ENCODE results near the gene VIT. TPM values are rescaled to one million over a fixed set of nuclear protein-coding genes. Genes with fewer than 3 reads are reported as not detected.

The VIT gene
- polyA plus RNA-seq, 1 of the 3 experiments (the other 2 are of a cell fraction), result not detected

- H3K79me2 ChIP-seq (ENCODE audit: insufficient read depth), result no peaks in the 10 kb centered on the region
- peaks cover 21% of the 10 kb centered on the region; the same call in 1 of the 2 replicates for H3K27me3 ChIP-seq (ENCODE audit: insufficient read depth)
- no peaks in the 10 kb centered on the region for H3K9me2 ChIP-seq
- CTCF ChIA-PET, result interaction anchor here (1.1 kb wide), 1 partner anchor 45 kb away, joined by 3 read pairs; no protein-coding TSS in a partner anchor
- H4K20me1 ChIP-seq (ENCODE audit: insufficient read depth), result no peaks in the 10 kb centered on the region
- 49% methylated on average over 5 of the region's 5 CpGs for WGBS (ENCODE audit: low lambda C conversion rate)
- H3K9ac ChIP-seq, result no peak overlapping the region
- no peaks in the 10 kb centered on the region for H3F3A ChIP-seq (replicated peaks; ENCODE audit: insufficient read depth)
- H3K4me2 ChIP-seq, result no peak overlapping the region
- H3K4me1 ChIP-seq (ENCODE audit: control insufficient read depth in 1 of 2, insufficient read depth in 2 of 2, low read depth in 1 of 2, low read length in 1 of 2), result no peaks in the 10 kb centered on the region; a peak in 1 of 4 replicates
- TF ChIP-seq RXRA (IDR thresholded peaks at IDR 0.05; ENCODE audit: borderline replicate concordance, low read depth), result no peak
- TF ChIP-seq MXI1 (IDR thresholded peaks at IDR 0.05; ENCODE audit: low read depth, low read length), result no peak
- TF ChIP-seq, protein P1, sequence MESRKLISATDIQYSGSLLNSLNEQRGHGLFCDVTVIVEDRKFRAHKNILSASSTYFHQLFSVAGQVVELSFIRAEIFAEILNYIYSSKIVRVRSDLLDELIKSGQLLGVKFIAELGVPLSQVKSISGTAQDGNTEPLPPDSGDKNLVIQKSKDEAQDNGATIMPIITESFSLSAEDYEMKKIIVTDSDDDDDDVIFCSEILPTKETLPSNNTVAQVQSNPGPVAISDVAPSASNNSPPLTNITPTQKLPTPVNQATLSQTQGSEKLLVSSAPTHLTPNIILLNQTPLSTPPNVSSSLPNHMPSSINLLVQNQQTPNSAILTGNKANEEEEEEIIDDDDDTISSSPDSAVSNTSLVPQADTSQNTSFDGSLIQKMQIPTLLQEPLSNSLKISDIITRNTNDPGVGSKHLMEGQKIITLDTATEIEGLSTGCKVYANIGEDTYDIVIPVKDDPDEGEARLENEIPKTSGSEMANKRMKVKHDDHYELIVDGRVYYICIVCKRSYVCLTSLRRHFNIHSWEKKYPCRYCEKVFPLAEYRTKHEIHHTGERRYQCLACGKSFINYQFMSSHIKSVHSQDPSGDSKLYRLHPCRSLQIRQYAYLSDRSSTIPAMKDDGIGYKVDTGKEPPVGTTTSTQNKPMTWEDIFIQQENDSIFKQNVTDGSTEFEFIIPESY (IDR thresholded peaks at IDR 0.05; ENCODE audit: borderline replicate concordance, low read depth), result no peak
- TF ChIP-seq POLR2AphosphoS5 (IDR thresholded peaks at IDR 0.05; ENCODE audit: low read depth, low read length), result no peak
- TF ChIP-seq RFX5 (IDR thresholded peaks at IDR 0.05; ENCODE audit: low read length), result no peak
- TF ChIP-seq SIN3A (IDR thresholded peaks at IDR 0.05; ENCODE audit: borderline replicate concordance, low read depth, low read length), result no peak
- TF ChIP-seq USF1 (IDR thresholded peaks at IDR 0.05; ENCODE audit: borderline replicate concordance, low read depth), result no peak
- no peak for TF ChIP-seq EZH2phosphoT487 (IDR thresholded peaks at IDR 0.05; ENCODE audit: borderline replicate concordance, low read depth)
- TF ChIP-seq MEF2A (IDR thresholded peaks at IDR 0.05; ENCODE audit: borderline replicate concordance, low read depth), result no peak
- no peak for TF ChIP-seq RCOR1 (IDR thresholded peaks at IDR 0.05; ENCODE audit: low read length)
- no peak overlapping the region for H3K27ac ChIP-seq (ENCODE audit: low read depth in 2 of 2, low read length in 1 of 2)
- no peak overlapping the region for H3K4me3 ChIP-seq (ENCODE audit: low read depth in 2 of 2, low read length in 1 of 2)
- DNase-seq, result no peak
- H2AFZ ChIP-seq (ENCODE audit: low read depth), result no peak overlapping the region
- H3K9me3 ChIP-seq, result no peaks in the 10 kb centered on the region
- POLR2A ChIA-PET, result no interaction called here
- no peaks in the 10 kb centered on the region for H3K36me3 ChIP-seq (replicated peaks in 1 of 2; ENCODE audit: control insufficient read depth in 1 of 2, insufficient read depth in 2 of 2, low read length in 1 of 2)
Observed at GRCh38 chr2:36740061-36740460, 43.6 kb downstream of the VIT start.

- no peaks in the 10 kb centered on the region for H3F3A ChIP-seq (replicated peaks; ENCODE audit: insufficient read depth)
- CTCF ChIA-PET, result interaction anchor here (0.9 to 1.6 kb wide), 5 partner anchors 38 to 77 kb away, joined by 3 to 4 read pairs (median 3); no protein-coding TSS in a partner anchor
- TF ChIP-seq, protein P2, sequence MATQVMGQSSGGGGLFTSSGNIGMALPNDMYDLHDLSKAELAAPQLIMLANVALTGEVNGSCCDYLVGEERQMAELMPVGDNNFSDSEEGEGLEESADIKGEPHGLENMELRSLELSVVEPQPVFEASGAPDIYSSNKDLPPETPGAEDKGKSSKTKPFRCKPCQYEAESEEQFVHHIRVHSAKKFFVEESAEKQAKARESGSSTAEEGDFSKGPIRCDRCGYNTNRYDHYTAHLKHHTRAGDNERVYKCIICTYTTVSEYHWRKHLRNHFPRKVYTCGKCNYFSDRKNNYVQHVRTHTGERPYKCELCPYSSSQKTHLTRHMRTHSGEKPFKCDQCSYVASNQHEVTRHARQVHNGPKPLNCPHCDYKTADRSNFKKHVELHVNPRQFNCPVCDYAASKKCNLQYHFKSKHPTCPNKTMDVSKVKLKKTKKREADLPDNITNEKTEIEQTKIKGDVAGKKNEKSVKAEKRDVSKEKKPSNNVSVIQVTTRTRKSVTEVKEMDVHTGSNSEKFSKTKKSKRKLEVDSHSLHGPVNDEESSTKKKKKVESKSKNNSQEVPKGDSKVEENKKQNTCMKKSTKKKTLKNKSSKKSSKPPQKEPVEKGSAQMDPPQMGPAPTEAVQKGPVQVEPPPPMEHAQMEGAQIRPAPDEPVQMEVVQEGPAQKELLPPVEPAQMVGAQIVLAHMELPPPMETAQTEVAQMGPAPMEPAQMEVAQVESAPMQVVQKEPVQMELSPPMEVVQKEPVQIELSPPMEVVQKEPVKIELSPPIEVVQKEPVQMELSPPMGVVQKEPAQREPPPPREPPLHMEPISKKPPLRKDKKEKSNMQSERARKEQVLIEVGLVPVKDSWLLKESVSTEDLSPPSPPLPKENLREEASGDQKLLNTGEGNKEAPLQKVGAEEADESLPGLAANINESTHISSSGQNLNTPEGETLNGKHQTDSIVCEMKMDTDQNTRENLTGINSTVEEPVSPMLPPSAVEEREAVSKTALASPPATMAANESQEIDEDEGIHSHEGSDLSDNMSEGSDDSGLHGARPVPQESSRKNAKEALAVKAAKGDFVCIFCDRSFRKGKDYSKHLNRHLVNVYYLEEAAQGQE (IDR thresholded peaks at IDR 0.05; ENCODE audit: low read depth, low read length), result no peak
- TF ChIP-seq FOSL2 (IDR thresholded peaks at IDR 0.05; ENCODE audit: borderline replicate concordance, low read depth) (no peak), RCOR1 (IDR thresholded peaks at IDR 0.05; ENCODE audit: low read length) (no peak), MEF2A (IDR thresholded peaks at IDR 0.05; ENCODE audit: borderline replicate concordance, low read depth) (no peak), CHD2 (IDR thresholded peaks at IDR 0.05; ENCODE audit: low read length, partially characterized antibody) (no peak), TAF1 (IDR thresholded peaks at IDR 0.05; ENCODE audit: borderline replicate concordance, low read depth, low read length) (no peak), RXRA (IDR thresholded peaks at IDR 0.05; ENCODE audit: borderline replicate concordance, low read depth) (no peak), ELF1 (IDR thresholded peaks at IDR 0.05) (no peak), NRF1 (IDR thresholded peaks at IDR 0.05; ENCODE audit: low read depth, low read length) (no peak), EZH2phosphoT487 (IDR thresholded peaks at IDR 0.05; ENCODE audit: borderline replicate concordance, low read depth) (no peak)
- TF ChIP-seq, protein P1 (IDR thresholded peaks at IDR 0.05; ENCODE audit: borderline replicate concordance, low read depth), result no peak
- TF ChIP-seq, protein P3, sequence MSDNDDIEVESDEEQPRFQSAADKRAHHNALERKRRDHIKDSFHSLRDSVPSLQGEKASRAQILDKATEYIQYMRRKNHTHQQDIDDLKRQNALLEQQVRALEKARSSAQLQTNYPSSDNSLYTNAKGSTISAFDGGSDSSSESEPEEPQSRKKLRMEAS (IDR thresholded peaks at IDR 0.05; ENCODE audit: low read depth), result no peak
Observed at GRCh38 chr2:36741188-36741837, 44.8 kb downstream of the VIT start.

More at GRCh38 chr2:36741188-36741837, 44.8 kb downstream of the VIT start:
- H3K9ac ChIP-seq, result no peak overlapping the region
- no peak overlapping the region for H3K4me2 ChIP-seq
- no peaks in the 10 kb centered on the region for H3K79me2 ChIP-seq (ENCODE audit: insufficient read depth)
- H2AFZ ChIP-seq (ENCODE audit: low read depth), result no peak overlapping the region
- H4K20me1 ChIP-seq (ENCODE audit: insufficient read depth), result no peaks in the 10 kb centered on the region
- POLR2A ChIA-PET, result no interaction called here
- no peak overlapping the region for H3K27ac ChIP-seq (ENCODE audit: low read depth in 2 of 2, low read length in 1 of 2)
- no peak overlapping the region for H3K4me3 ChIP-seq (ENCODE audit: low read depth in 2 of 2, low read length in 1 of 2)
- 36% methylated on average over 5 of the region's 5 CpGs for WGBS (ENCODE audit: low lambda C conversion rate)
- H3K27me3 ChIP-seq (ENCODE audit: insufficient read depth), result peaks cover 24% of the 10 kb centered on the region; the same call in 1 of the 2 replicates
- no peaks in the 10 kb centered on the region; a peak in 1 of 4 replicates for H3K4me1 ChIP-seq (ENCODE audit: control insufficient read depth in 1 of 2, insufficient read depth in 2 of 2, low read depth in 1 of 2, low read length in 1 of 2)
- no peaks in the 10 kb centered on the region for H3K36me3 ChIP-seq (replicated peaks in 1 of 2; ENCODE audit: control insufficient read depth in 1 of 2, insufficient read depth in 2 of 2, low read length in 1 of 2)
- no peaks in the 10 kb centered on the region for H3K9me3 ChIP-seq
- H3K9me2 ChIP-seq, result no peaks in the 10 kb centered on the region
- no peak for DNase-seq

Measured in SK-N-SH (cell line).